Measurements from ENCODE around the gene TNFRSF6B. TPM values are rescaled to one million over a fixed set of nuclear protein-coding genes. Genes with fewer than 3 reads are reported as not detected.

The TNFRSF6B gene
- total and polyA plus RNA-seq, 2 of the 4 experiments (the other 2 are of a cell fraction) = 1.3 to 11.0 TPM

- Histone ChIP-seq H3K79me1 (ENCODE audit: low read depth in 1 of 2, low read length in 2 of 2) (peaks cover 10 to 30% of the 10 kb centered on the region in 2 experiments; a peak in 3 of 4 replicates), H2BK5ac (ENCODE audit: low read depth, low read length, poor library complexity, severe bottlenecking) (no peak overlapping the region), H3K36me3 (ENCODE audit: control insufficient read depth, insufficient read depth, low read length) (no peaks in the 10 kb centered on the region), H2AFZ (replicated peaks; ENCODE audit: low read length, poor library complexity) (no peak overlapping the region), H3K9ac (ENCODE audit: low read depth, low read length) (no peak overlapping the region), H3K27ac (ENCODE audit: insufficient read depth, low read length) (no peak overlapping the region), H3K14ac (replicated peaks; ENCODE audit: low read depth, low read length) (no peak overlapping the region), H3K56ac (ENCODE audit: extremely low read depth, insufficient read depth, low read length) (no peak overlapping the region), H4K91ac (ENCODE audit: insufficient read depth, low read depth, low read length) (no peak overlapping the region), H2BK15ac (ENCODE audit: low read depth, low read length) (no peak overlapping the region), H3K23ac (ENCODE audit: low read depth, low read length) (no peak overlapping the region; the same call in 1 of the 2 replicates), H2AK9ac (replicated peaks; ENCODE audit: low read depth, low read length, poor library complexity) (no peak overlapping the region), H3K27me3 (ENCODE audit: control insufficient read depth, insufficient read depth, low read length) (no peaks in the 10 kb centered on the region), H3K4me1 (ENCODE audit: control insufficient read depth, insufficient read depth, low read length) (peaks cover 17% of the 10 kb centered on the region), H4K20me1 (ENCODE audit: insufficient read depth, low read length) (peaks cover 14% of the 10 kb centered on the region), H4K5ac (ENCODE audit: low read depth, low read length) (no peak overlapping the region), H3K4ac (ENCODE audit: low read depth, low read length) (0 out of 2 replicates have a peak overlapping the region, but pooled peaks have one; percentile 12), H2AK5ac (ENCODE audit: low read depth, low read length) (0 out of 2 replicates have a peak overlapping the region, but pooled peaks have one; percentile 24), H3K4me2 (ENCODE audit: low read depth, low read length) (no peak overlapping the region), H3K9me1 (ENCODE audit: insufficient read depth, low read length) (0 out of 2 replicates have a peak, but pooled peaks cover 12% of the 10 kb centered on the region), H2BK120ac (ENCODE audit: low read depth, low read length) (no peak overlapping the region), H3K18ac (ENCODE audit: low read depth, low read length) (no peak overlapping the region), H2BK20ac (ENCODE audit: low read depth, low read length) (no peak overlapping the region), H4K8ac (ENCODE audit: low read depth in 2 of 2, low read length in 2 of 2) (no peak overlapping the region), H3K9me3 (ENCODE audit: control insufficient read depth, insufficient read depth, low read length) (no peaks in the 10 kb centered on the region), H3K4me3 (ENCODE audit: insufficient read depth, low read depth, low read length) (no peak overlapping the region)
- BruUV-seq (replicated peaks) = no TSS peak
- ATAC-seq (ENCODE audit: low read depth) = no peak
- DNase-seq = no peak
- TF ChIP-seq CHD1 (IDR thresholded peaks at IDR 0.05; ENCODE audit: low read depth, low read length) = no peak
- TF ChIP-seq MAZ (IDR thresholded peaks at IDR 0.05; ENCODE audit: borderline replicate concordance, low read depth, low read length) = no peak
- TF ChIP-seq RFX5 (IDR thresholded peaks at IDR 0.05; ENCODE audit: low read depth, low read length) = no peak
- no peak for TF ChIP-seq RAD21 (IDR thresholded peaks at IDR 0.05; ENCODE audit: low read length)
- no peak for TF ChIP-seq POLR2A (IDR thresholded peaks at IDR 0.05; ENCODE audit: low read depth, low read length)
- TF ChIP-seq MXI1 (IDR thresholded peaks at IDR 0.05; ENCODE audit: borderline replicate concordance, low read depth, low read length) = no peak
- no peak for TF ChIP-seq RCOR1 (IDR thresholded peaks at IDR 0.05; ENCODE audit: insufficient replicate concordance, low read length)
- no peak for TF ChIP-seq MAFK (IDR thresholded peaks at IDR 0.05; ENCODE audit: low read depth, low read length)
- no peak for TF ChIP-seq ELK1 (IDR thresholded peaks at IDR 0.05; ENCODE audit: borderline replicate concordance, low read depth, low read length)
- no peak for TF ChIP-seq BHLHE40 (IDR thresholded peaks at IDR 0.05; ENCODE audit: low read depth, low read length)
- TF ChIP-seq CTCF (conservative IDR thresholded peaks at IDR 0.05; ENCODE audit: low read depth, low read length) = no peak
- no peak for TF ChIP-seq SMC3 (IDR thresholded peaks at IDR 0.05; ENCODE audit: low read depth, low read length)
- no peak for TF ChIP-seq NFE2L2 (IDR thresholded peaks at IDR 0.05; ENCODE audit: low read depth, low read length)
- no peak for TF ChIP-seq USF2 (IDR thresholded peaks at IDR 0.05; ENCODE audit: low read depth, low read length)
- ChIA-PET CTCF (no interaction called here), POLR2A (ENCODE audit: unreplicated experiment) (no interaction called here)
- intact Hi-C loops (cut with micrococcal nuclease) = loop anchor here (10.0 kb wide), 1 partner anchor 120 kb away; the partner anchor contains the start of gene PTK6
- 85% methylated on average over 2 of the region's 4 CpGs; no CpG with 5 or more reads in 1 of the 2 experiments for WGBS, 2 experiments (ENCODE audit: extremely low coverage in 2 of 2, insufficient read length in 1 of 2)
- dilution Hi-C loops (cut with HindIII; ENCODE audit: low sequenced_read_pairs, unreplicated experiment) = no loop called here
- in situ Hi-C loops (cut with MboI; ENCODE audit: low sequenced_read_pairs) = no loop called here
Observed at GRCh38 chr20:63655249-63655648, 41.2 kb upstream of the TNFRSF6B start.
